K562 (cell line): ENCODE results near the gene VWA1. TPM values are rescaled to one million over a fixed set of nuclear protein-coding genes. Genes with fewer than 3 reads are reported as not detected.

ENCODE experiments used
- BRD9 ChIP-seq: fragments of 450-650 bp; IDR thresholded peaks from 2 replicates; pipeline ENCODE4 v1.6.1; 2018; ENCODE audit warnings: low read depth; ENCODE audit not compliant: partially characterized antibody
- CUX1 ChIP-seq: fragments of 200-800 bp; sonication (Bioruptor generic); IDR thresholded peaks from 2 replicates; pipeline ENCODE4 v1.6.1; 2016; ENCODE audit warnings: missing genetic modification characterization, missing compliant biosample characterization
- FOXM1 ChIP-seq, 2 experiments: fragments of 450-650 bp in 1 of 2; sonication (generic) in 1 of 2; formaldehyde crosslinking in 1 of 2; IDR thresholded peaks; 2 replicates each; pipeline versions ENCODE4 v1.6.1 to v1.9.0; 2017 to 2022; ENCODE audit warnings: low read depth in 2 of 2, mild to moderate bottlenecking in 2 of 2, missing genetic modification reagents in 1 of 2, moderate library complexity in 1 of 2
- HDGF ChIP-seq: fragments of 450-650 bp; IDR thresholded peaks from 2 replicates; pipeline ENCODE4 v1.6.1; 2016
- KAT2B ChIP-seq: IDR thresholded peaks from one replicate; pipeline ENCODE4 v1.6.1; 2012; ENCODE audit warnings: low read depth, mild to moderate bottlenecking, control low read depth, inconsistent platforms, low read length, moderate library complexity
- KAT7 ChIP-seq: sonication (generic); formaldehyde crosslinking; IDR thresholded peaks from 2 replicates; pipeline ENCODE4 v1.8.0; 2022; ENCODE audit warnings: missing genetic modification reagents, mild to moderate bottlenecking, borderline replicate concordance
- LARP7 ChIP-seq: fragments of 450-650 bp; IDR thresholded peaks from 2 replicates; pipeline ENCODE4 v1.6.1; 2016
- MEF2A ChIP-seq: IDR thresholded peaks from 2 replicates; pipeline ENCODE4 v1.6.1; 2011; ENCODE audit warnings: low read depth, mild to moderate bottlenecking, low read length, moderate library complexity; ENCODE audit not compliant: control insufficient read depth
- RHOXF2B ChIP-seq: fragments of 250-450 bp; sonication (Bioruptor Pico); conservative IDR thresholded peaks from 2 replicates; pipeline ENCODE4 v1.5.1; 2021
- SIN3B ChIP-seq: fragments of 450-650 bp; IDR thresholded peaks from 2 replicates; pipeline ENCODE4 v1.6.1; 2017; ENCODE audit warnings: low read depth, mild to moderate bottlenecking, moderate library complexity
- SNRNP70 ChIP-seq: fragments of 200-400 bp; formaldehyde crosslinking; optimal IDR thresholded peaks from 2 replicates; pipeline ENCODE3; 2017; ENCODE audit warnings: low read depth, low read length
- TAF1 ChIP-seq: IDR thresholded peaks from 2 replicates; pipeline ENCODE4 v1.6.1; 2011; ENCODE audit warnings: mild to moderate bottlenecking, low read length, moderate library complexity; ENCODE audit not compliant: insufficient read depth, control insufficient read depth, severe bottlenecking; ENCODE audit errors: extremely low read depth
- USF1 ChIP-seq: sonication (generic); formaldehyde crosslinking; IDR thresholded peaks from 2 replicates; pipeline ENCODE4 v1.9.0; 2022; ENCODE audit warnings: mild to moderate bottlenecking, missing genetic modification reagents
- USF2 ChIP-seq: sonication (generic); formaldehyde crosslinking; IDR thresholded peaks from 2 replicates; pipeline ENCODE4 v1.5.0; 2020; ENCODE audit warnings: missing genetic modification reagents
- ZBTB12 ChIP-seq: fragments of 250-450 bp; sonication (Bioruptor Pico); IDR thresholded peaks from 2 replicates; pipeline ENCODE4 v1.4.0; 2020
- ZFP36 ChIP-seq: fragments of 150-350 bp; IDR thresholded peaks from 2 replicates; pipeline ENCODE4 v1.6.1; 2018; ENCODE audit warnings: low read length, low read depth; ENCODE audit not compliant: partially characterized antibody
- ZNF695 ChIP-seq: fragments of 450-650 bp; formaldehyde crosslinking; IDR thresholded peaks from 2 replicates; pipeline ENCODE4 v1.4.0; 2020; ENCODE audit warnings: mild to moderate bottlenecking, moderate library complexity
- ZZZ3 ChIP-seq: fragments of 450-650 bp; IDR thresholded peaks from 2 replicates; pipeline ENCODE4 v1.6.1; 2016; ENCODE audit warnings: antibody characterized with exemption, mild to moderate bottlenecking, moderate library complexity
- polyA plus RNA-seq, 8 experiments: library from polyadenylated mRNA; depleted of rRNA in 4 of 8; stranded (reverse) in 5 of 8; unstranded in 3 of 8; fragments of >200 nt; fragmentation: Nextera tagmentation in 2 of 8; fragmentation: Illumina TruSeq in 1 of 8; extraction: Ambion mirVana in 2 of 8; extraction: Trizol in 1 of 8; gene quantifications; 2 replicates each; pipeline versions ENCODE4 v1.2.1 to v1.2.3, GENCODE V29; 2011 to 2014; ENCODE audit warnings: inconsistent platforms in 1 of 8, missing spikeins in 1 of 8
- total RNA-seq, 7 experiments: library from RNA; depleted of rRNA in 6 of 7; stranded (reverse); fragments of >200 nt in 6 of 7; fragmentation: Illumina TruSeq in 2 of 7; extraction: Trizol in 2 of 7; gene quantifications; 2 replicates each; pipeline versions ENCODE4 v1.2.1 to v1.2.3, GENCODE V29; 2011 to 2021; ENCODE audit warnings: low replicate concordance in 1 of 7

VWA1 gene
- total and polyA plus RNA-seq, 9 of the 15 experiments (the other 6 are each of a cell fraction or from before 2014, with no cell fraction given) = 0.01 to 6.4 (median 0.85) TPM

GRCh38 chr1:1399187-1399871 is 36.2 kb upstream of the VWA1 start, which contains the start of gene CCNL2 (continued):
- TF ChIP-seq USF1 (CRISPR knock-in tag) (no peak), HDGF (no peak), KAT7 (peak; percentile 74; the same call in 1 of the 2 replicates), ZFP36 (no peak), BRD9 (no peak), LARP7 (no peak), KAT2B (peak; percentile 93), TAF1 (peak; percentile 86), CUX1 (CRISPR knock-in tag) (no peak), ZNF695 (CRISPR knock-in tag) (0 out of 2 replicates have a peak, but pooled peaks have one; percentile 84), ZBTB12 (peak; percentile 91), RHOXF2B (CRISPR knock-in tag) (0 out of 2 replicates have a peak, but pooled peaks have one; percentile 52), SNRNP70 (no peak), ZZZ3 (no peak), USF2 (CRISPR knock-in tag) (no peak), MEF2A (no peak), SIN3B (peak; percentile 78), FOXM1 (IDR thresholded peaks at IDR 0.05; ENCODE audit: low read depth) (no peak), FOXM1 (CRISPR knock-in tag; IDR thresholded peaks at IDR 0.05; ENCODE audit: low read depth) (peak; percentile 90)
